HepG2 (cell line): Measurements from ENCODE around the gene GIMAP8. TPM values are rescaled to one million over a fixed set of nuclear protein-coding genes. Genes with fewer than 3 reads are reported as not detected.

Experiments
- BCL3 ChIP-seq: sonication (generic); formaldehyde crosslinking; IDR thresholded peaks from 2 replicates; pipeline ENCODE4 v1.5.1; 2020; ENCODE audit warnings: mild to moderate bottlenecking, missing genetic modification reagents, moderate library complexity
- FOXO1 ChIP-seq: sonication (generic); formaldehyde crosslinking; IDR thresholded peaks from 2 replicates; pipeline ENCODE4 v1.4.0; 2020; ENCODE audit warnings: missing genetic modification reagents
- GFI1 ChIP-seq: sonication (generic); formaldehyde crosslinking; IDR thresholded peaks from 2 replicates; pipeline ENCODE4 v1.5.0; 2020; ENCODE audit warnings: missing genetic modification reagents, mild to moderate bottlenecking, borderline replicate concordance
- HNF1A ChIP-seq, 2 experiments: sonication (generic) in 1 of 2; formaldehyde crosslinking in 1 of 2; IDR thresholded peaks; 2 replicates each; pipeline versions ENCODE4 v1.4.0 to v1.6.1; 2016 to 2020; ENCODE audit warnings: borderline replicate concordance in 1 of 2, low read depth in 1 of 2, mild to moderate bottlenecking in 1 of 2, missing genetic modification reagents in 1 of 2
- KAT8 ChIP-seq: IDR thresholded peaks from 2 replicates; pipeline ENCODE4 v1.6.1; 2016; ENCODE audit warnings: missing genetic modification reagents, missing compliant biosample characterization
- KDM3A ChIP-seq: IDR thresholded peaks from 2 replicates; pipeline ENCODE4 v1.6.1; 2018; ENCODE audit warnings: low read depth, missing compliant biosample characterization
- KDM6A ChIP-seq: IDR thresholded peaks from 2 replicates; pipeline ENCODE4 v1.6.1; 2016; ENCODE audit warnings: low read depth
- NFE2 ChIP-seq: sonication (generic); formaldehyde crosslinking; IDR thresholded peaks from 2 replicates; pipeline ENCODE4 v1.4.0; 2020; ENCODE audit warnings: missing genetic modification reagents
- SCMH1 ChIP-seq: sonication (generic); formaldehyde crosslinking; IDR thresholded peaks from 2 replicates; pipeline ENCODE4 v1.9.0; 2021; ENCODE audit warnings: missing genetic modification reagents, mild to moderate bottlenecking, borderline replicate concordance
- SNAPC2 ChIP-seq: sonication (generic); formaldehyde crosslinking; IDR thresholded peaks from 2 replicates; pipeline ENCODE4 v1.8.1; 2022; ENCODE audit warnings: mild to moderate bottlenecking, missing genetic modification reagents
- ZFP37 ChIP-seq: sonication (generic); formaldehyde crosslinking; IDR thresholded peaks from 2 replicates; pipeline ENCODE4 v1.4.0; 2020; ENCODE audit warnings: missing genetic modification reagents, borderline replicate concordance
- ZFP91 ChIP-seq: sonication (generic); formaldehyde crosslinking; IDR thresholded peaks from 2 replicates; pipeline ENCODE4 v1.9.0; 2022; ENCODE audit warnings: missing genetic modification reagents, mild to moderate bottlenecking, borderline replicate concordance
- ZNF556 ChIP-seq: sonication (generic); formaldehyde crosslinking; IDR thresholded peaks from 2 replicates; pipeline ENCODE4 v1.4.0; 2020; ENCODE audit warnings: mild to moderate bottlenecking, missing genetic modification reagents, borderline replicate concordance
- ZNF687 ChIP-seq: sonication (generic); formaldehyde crosslinking; IDR thresholded peaks from 2 replicates; pipeline ENCODE4 v1.5.1; 2020; ENCODE audit warnings: mild to moderate bottlenecking, missing genetic modification reagents, moderate library complexity
- ZNF782 ChIP-seq: sonication (generic); formaldehyde crosslinking; IDR thresholded peaks from 2 replicates; pipeline ENCODE4 v1.4.0; 2020; ENCODE audit warnings: missing genetic modification reagents, mild to moderate bottlenecking, borderline replicate concordance
- polyA plus RNA-seq, 8 experiments: library from polyadenylated mRNA; depleted of rRNA in 3 of 8; stranded (reverse) in 7 of 8; unstranded in 1 of 8; fragments of >200 nt; fragmentation: Illumina TruSeq in 4 of 8; extraction: Trizol in 4 of 8; gene quantifications; 2 replicates each; pipeline versions ENCODE4 v1.2.1 to v1.2.3, GENCODE V29; 2011 to 2016; ENCODE audit warnings: low read depth in 4 of 8, missing spikeins in 1 of 8, mixed read lengths in 1 of 8; ENCODE audit not compliant: insufficient read depth in 1 of 8
- total RNA-seq, 5 experiments: library from RNA; depleted of rRNA; stranded (reverse); fragments of >200 nt; fragmentation: Illumina TruSeq; extraction: Trizol; gene quantifications; 2 replicates each; pipeline ENCODE4 v1.2.3, GENCODE V29; 2016; ENCODE audit warnings: low read depth in 1 of 5

GIMAP8 gene
- total and polyA plus RNA-seq, 2 of the 13 experiments (the other 11 are each of a cell fraction or from before 2014, with no cell fraction given) = not detected

GRCh38 chr7:150415161-150416153, 35.0 kb upstream of the GIMAP8 start (continued):
- peak; percentile 86; the same call in 1 of the 2 replicates for TF ChIP-seq GFI1 (CRISPR knock-in tag)
- TF ChIP-seq KAT8 = peak; percentile 65; the same call in 1 of the 2 replicates
- no peak for TF ChIP-seq SCMH1 (CRISPR knock-in tag)
- no peak for TF ChIP-seq NFE2
- TF ChIP-seq KDM3A (CRISPR knock-in tag) = peak; percentile 50; the same call in 1 of the 2 replicates
- TF ChIP-seq ZFP91 (CRISPR knock-in tag) = peak; percentile 37; the same call in 1 of the 2 replicates
- TF ChIP-seq BCL3 (CRISPR knock-in tag) = 0 out of 2 replicates have a peak, but pooled peaks have one; percentile 19
- TF ChIP-seq ZNF687 (CRISPR knock-in tag) = peak; percentile 60
- TF ChIP-seq SNAPC2 (CRISPR knock-in tag) = 0 out of 2 replicates have a peak, but pooled peaks have one; percentile 31
- peak; percentile 70; the same call in 1 of the 2 replicates for TF ChIP-seq KDM6A (CRISPR knock-in tag)
- TF ChIP-seq ZFP37 (CRISPR knock-in tag) = no peak
- peak; percentile 83 for TF ChIP-seq FOXO1
- TF ChIP-seq ZNF556 (CRISPR knock-in tag) = peak; percentile 42; the same call in 1 of the 2 replicates
- no peak; the same call in 1 of the 2 replicates for TF ChIP-seq HNF1A (IDR thresholded peaks at IDR 0.05; ENCODE audit: low read depth)
- TF ChIP-seq HNF1A (CRISPR knock-in tag; IDR thresholded peaks at IDR 0.05; ENCODE audit: borderline replicate concordance) = peak; percentile 82; the same call in 1 of the 2 replicates
- TF ChIP-seq ZNF782 (CRISPR knock-in tag) = no peak
